Hepatic stellate cell (primary cell): ENCODE measurements around the gene SPEG.
"Not testable (repeated sequence)": the region's sequence is repeated elsewhere in the genome, so short reads cannot be mapped to it uniquely, and the experiment has no call there.

ENCODE experiments used
- DNase-seq: peaks from one replicate; pipeline ENCODE4 v3.0.0; 2011; ENCODE audit warnings: low spot score

SPEG gene

DNA sequence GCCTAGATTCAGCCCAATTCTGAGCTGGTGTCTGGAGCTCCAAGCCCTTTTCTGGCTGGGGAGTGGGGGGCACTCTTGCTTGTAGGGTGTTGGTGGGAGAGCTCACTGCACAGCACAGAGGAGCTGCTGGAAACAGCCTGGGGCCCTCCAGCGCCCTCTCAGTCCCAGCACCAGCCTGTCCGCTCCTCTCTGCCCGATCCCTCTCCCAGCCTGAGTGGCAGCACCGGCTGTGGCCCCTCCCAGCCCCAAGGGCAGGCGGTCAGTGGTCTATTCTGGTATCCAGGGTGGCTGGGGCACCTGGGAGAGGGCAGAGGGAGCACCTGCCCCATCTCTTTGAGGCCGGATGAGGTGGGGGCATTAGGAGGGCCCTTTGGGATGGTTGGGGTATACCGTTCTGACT, 29.7 kb upstream of the SPEG start:
- no peak for DNase-seq

DNA sequence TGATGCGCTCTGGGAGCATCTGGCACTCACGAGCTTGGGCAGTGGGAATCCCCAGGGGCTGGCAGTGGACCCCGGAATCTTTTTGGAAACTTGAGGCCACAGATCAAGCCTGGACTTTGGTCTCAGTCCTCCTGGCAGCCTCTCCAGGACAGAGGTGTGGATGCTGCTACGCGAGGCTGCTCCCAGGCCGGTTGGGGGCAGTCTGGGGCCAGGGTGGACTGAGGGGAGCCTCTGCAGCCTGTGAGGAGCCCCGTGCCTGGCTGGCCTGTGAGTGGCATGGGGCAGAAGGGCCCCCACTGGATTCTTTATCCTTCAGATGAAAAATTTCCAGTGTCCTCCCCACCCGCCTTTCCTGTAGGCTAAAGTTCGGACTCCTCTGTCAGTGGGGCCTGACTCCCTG, 29.2 kb upstream of the SPEG start:
- no peak for DNase-seq

DNA sequence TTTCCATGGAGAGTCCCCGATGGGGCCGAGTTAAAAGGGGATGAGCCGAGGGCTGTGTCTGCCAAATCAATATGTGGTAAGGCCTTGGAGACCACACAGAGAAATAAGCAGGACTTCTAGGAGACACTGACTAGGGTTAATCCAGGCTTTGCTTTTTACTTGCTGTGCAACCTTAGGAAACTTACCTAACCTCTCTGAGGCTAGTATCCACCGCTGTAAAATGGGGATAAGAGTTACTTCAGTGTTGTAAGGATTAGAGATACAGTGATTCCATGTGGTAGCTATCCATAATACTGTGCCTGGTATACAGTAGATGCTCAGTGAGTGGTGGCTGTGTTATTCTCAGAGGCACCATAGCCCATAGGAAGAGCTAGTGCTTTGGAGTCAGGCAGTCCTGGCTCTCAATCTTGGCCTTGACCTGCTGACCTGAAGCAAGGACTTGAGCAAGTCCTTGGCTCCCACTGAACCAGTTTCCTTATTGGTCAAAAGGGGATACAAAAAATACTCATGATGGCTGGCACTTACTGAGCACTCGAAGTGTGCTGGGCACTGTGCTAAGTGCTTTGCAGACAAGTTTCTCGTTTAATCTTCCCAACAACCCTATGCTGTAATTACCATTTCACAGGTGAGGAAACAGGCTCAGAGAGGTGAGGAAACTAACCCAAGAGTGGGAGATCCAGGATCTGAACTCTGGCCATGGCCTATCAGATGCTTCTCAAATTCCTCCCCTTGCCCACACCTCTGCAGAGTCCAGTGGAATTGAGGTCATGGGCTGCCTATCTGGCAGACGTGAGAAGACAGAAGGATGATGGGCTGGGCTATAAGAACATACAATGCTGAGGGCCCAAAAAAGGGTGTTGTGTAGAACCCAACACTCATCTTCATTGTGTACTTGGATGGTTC, 28.4 kb upstream of the SPEG start:
- DNase-seq: no peak

DNA sequence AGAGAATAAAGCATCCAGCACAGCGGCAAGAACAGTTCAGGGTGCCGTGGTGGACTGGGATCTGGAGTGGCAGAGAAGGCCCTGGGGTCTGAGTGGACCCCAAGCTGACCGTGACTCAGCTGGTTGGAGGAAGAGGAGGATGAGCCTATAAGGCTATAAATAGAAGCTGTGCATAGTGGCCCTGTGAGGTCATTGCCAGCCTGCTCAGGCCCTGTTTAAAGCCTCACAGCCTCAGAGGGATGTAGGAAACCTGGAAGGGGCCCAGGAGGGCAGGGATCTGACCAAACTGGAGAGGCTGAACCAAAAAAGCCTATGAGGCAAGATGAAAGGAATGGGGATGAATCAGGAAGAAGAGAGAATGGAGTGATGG, 27.8 kb upstream of the SPEG start:
- peak; percentile 89 for DNase-seq

DNA sequence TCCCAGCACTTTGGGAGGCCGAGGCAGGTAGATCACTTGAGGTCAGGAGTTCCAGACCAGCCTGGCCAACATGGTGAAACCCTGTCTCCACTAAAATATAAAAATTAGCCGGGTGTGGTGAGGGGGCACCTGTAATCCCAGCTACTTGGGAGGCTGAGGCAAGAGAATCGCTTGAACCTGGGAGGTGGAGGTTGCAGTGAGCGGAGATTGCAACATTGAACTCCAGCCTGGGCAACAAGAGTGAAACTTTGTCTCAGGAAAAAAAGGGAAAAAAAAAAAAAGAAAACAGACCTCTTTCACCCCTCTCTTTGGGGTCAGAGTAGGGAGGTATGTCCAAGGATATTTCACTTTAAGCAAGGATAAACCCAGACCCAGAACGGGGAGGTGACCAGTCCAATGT, 27.3 kb upstream of the SPEG start:
- DNase-seq: not testable (repeated sequence)

DNA sequence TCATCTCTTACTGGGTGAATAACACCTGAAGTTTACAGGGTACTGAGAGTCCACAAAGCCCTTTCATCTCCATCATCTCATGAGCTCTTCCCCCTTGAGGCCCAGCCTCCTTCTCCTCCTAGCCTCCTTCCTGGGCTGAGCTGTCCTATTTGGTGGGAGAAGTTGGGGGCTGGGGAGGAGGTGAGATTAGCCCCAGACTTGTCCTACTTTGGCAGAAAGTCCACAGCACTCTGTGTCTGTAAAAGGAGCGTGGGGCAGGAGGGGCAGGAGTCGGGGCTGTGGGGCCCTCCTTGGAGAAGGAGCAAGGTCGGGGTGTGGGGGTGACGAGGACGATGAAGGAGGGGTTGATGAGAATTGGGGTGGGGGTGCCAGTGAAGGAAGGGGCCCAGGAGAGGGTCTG, 26.4 kb upstream of the SPEG start:
- DNase-seq: no peak

DNA sequence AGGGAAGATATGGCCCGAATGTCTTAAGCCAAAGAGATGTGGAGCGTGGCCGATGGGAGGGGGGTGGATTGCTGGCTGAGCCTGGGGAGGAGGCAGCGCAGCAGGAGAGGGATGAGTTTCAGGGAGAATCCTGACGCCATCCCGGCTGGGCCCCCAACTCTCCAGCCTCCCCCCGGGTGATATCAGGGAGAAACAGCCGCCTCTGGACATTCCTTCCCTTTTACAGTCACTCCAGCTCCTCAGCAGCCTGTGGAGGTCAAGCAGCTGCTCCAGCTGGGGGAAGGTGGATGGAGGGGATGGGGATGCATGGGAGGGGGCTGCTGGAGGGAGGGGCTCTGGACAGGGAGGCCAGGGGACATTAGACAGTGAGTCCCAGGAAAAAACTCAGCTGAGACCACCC, 26.0 kb upstream of the SPEG start:
- DNase-seq: no peak

DNA sequence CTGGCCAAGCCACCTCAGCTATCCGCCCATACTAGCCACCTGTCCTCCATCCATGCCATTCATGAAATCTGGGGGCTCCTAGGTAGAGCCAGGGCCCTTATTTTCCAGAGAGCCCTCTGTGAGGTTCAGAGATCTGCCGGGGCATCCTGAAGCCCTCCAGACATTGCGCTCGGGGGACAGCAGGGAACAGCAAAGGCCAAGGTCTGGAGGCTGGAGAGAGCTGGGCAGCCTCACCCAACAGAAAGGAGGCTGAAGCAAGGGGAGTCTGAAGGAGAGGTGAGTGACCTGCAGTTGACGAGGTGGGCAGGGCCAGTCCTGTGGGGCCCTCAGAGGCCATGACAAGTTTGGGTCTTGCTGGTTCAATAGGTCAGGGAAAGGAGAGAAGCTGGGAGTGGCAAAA, 25.0 kb upstream of the SPEG start:
- DNase-seq: no peak

DNA sequence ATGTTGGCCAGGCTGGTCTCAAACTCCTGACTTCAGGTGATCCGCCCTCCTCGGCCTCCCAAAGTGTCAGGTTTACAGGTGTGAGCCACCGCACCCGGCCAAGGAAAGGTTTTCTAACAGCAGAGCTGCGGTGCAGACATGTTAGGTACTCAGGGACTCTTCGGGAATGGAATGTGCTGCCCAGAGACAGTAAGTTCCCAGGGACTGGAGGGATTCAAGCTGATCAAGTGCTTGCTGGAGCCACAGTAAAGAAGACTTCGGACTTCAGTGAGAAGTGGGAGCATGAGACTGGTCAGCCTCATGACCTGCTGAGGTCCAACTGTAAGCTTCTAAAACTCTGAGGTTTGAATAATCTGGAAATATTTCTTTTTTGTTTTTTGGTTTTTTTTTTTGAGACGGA, 24.3 kb upstream of the SPEG start:
- no peak for DNase-seq

DNA sequence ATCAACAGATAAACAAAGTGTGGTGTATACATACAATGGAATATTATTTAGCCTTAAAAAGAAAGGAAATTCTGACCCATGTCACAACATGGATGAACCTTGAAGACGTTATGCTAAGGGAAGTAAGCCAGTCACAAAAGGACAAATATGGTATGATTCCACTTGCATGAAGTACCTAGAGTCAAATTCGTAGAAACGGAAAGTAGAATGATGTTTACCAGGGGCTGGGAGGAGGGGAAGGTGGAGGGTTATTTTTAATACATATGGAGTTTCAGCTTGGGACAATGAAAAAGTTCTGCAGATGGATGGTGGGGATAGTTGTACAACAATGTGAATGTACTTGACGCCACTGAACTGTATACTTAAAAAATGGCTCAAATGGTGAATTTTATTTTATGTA, 19.8 kb upstream of the SPEG start:
- DNase-seq: no peak

DNA sequence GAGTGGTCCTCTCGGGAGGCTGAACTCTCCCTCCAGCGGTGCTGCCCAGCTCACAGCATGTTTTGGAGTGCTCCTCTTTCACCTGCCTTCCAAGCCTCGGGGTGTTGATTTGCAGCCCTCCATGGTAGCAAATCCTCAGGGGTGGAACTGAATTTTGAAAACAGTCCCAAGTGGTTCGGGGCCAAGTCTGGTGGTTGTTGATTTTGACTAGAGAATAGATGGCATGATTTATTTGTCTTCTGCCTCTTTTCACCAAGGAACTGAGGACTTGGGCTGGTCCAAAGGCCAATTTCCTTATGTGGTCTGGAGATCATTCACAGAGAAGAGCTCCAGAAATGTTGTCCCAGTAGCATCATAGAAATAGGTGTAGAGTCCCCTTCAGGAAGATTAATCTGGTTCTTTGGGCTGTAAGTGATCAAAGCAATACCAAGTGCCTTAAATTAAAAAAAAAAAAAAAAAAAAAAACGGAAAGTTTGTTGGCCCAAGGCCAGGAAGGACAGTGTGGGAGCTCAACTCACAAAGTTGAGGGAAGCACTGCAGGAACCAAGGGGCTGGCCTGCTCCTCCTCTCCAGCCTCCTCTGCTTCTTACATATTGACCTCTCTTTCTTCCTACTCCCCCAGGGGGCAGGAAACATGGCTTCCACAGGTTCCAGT, 18.9 kb upstream of the SPEG start:
- no peak for DNase-seq

DNA sequence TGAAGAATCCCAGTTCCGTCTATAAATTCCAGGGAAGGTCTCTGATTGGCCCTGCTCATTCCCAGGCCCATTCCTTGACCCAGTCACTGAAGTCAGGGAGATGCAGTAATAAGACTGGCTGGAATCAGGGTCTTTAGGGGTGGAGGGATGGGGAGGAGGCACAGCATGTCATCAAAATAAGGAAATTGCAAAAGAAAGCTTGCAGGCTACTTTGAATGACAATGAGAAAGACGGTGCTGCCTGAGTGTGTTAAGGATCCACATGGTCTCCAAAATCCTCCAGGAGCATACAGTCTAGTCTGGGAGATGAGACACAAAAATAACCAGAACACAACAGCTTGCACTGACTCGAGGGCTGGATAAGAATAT, 18.4 kb upstream of the SPEG start:
- DNase-seq: no peak

DNA sequence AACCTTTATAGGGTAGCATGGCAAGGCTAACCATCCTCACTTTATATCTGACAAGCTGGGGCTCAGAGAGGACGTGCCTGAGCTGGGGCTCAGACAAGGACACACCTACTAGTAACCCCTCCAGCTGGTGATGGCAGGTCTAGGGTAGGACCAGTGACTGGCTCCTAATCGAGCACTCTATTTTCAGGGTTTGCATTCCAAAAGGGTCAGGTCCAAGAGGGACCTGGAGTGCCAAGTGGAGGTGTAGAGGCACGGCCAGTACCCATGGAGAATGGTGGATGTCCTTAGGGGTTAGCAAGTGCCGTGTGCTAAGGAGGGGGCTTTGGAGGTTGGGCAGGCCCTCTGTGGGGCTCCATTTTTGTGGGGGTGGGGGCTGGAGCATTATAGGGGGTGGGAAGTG, 17.7 kb upstream of the SPEG start:
- no peak for DNase-seq

DNA sequence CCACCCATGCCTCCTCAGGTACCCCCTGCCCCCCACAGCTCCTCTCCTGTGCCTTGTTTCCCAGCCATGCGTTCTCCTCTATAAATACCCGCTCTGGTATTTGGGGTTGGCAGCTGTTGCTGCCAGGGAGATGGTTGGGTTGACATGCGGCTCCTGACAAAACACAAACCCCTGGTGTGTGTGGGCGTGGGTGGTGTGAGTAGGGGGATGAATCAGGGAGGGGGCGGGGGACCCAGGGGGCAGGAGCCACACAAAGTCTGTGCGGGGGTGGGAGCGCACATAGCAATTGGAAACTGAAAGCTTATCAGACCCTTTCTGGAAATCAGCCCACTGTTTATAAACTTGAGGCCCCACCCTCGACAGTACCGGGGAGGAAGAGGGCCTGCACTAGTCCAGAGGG, 17.3 kb upstream of the SPEG start:
- DNase-seq: no peak

DNA sequence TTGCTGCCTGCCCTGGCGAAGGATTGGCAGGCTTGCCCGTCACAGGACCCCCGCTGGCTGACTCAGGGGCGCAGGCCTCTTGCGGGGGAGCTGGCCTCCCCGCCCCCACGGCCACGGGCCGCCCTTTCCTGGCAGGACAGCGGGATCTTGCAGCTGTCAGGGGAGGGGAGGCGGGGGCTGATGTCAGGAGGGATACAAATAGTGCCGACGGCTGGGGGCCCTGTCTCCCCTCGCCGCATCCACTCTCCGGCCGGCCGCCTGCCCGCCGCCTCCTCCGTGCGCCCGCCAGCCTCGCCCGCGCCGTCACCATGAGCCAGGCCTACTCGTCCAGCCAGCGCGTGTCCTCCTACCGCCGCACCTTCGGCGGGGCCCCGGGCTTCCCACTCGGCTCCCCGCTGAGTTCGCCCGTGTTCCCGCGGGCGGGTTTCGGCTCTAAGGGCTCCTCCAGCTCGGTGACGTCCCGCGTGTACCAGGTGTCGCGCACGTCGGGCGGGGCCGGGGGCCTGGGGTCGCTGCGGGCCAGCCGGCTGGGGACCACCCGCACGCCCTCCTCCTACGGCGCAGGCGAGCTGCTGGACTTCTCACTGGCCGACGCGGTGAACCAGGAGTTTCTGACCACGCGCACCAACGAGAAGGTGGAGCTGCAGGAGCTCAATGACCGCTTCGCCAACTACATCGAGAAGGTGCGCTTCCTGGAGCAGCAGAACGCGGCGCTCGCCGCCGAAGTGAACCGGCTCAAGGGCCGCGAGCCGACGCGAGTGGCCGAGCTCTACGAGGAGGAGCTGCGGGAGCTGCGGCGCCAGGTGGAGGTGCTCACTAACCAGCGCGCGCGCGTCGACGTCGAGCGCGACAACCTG, 16.3 kb upstream of the SPEG start, which contains the start of gene DES:
TSS of gene DES (plus strand) at position 223 of the 857 bp plus-strand sequence. CDS start at position 309, 86 bp downstream.
- DNase-seq: no peak

DNA sequence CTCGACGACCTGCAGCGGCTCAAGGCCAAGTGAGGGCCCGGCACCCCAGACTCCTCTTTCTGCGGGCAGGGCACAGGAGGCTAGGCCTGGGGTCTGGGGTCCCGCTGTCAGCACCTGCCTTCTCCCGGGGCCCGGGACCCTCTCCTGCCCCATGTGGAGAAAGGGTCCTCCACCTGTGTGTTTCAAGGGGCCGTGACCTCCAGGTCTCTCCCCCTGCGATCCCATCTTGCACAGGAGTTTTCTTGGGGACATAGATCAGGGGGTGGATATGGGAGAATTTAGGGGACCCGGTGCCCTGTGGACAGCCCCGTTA, 15.7 kb upstream of the SPEG start:
- DNase-seq: no peak

DNA sequence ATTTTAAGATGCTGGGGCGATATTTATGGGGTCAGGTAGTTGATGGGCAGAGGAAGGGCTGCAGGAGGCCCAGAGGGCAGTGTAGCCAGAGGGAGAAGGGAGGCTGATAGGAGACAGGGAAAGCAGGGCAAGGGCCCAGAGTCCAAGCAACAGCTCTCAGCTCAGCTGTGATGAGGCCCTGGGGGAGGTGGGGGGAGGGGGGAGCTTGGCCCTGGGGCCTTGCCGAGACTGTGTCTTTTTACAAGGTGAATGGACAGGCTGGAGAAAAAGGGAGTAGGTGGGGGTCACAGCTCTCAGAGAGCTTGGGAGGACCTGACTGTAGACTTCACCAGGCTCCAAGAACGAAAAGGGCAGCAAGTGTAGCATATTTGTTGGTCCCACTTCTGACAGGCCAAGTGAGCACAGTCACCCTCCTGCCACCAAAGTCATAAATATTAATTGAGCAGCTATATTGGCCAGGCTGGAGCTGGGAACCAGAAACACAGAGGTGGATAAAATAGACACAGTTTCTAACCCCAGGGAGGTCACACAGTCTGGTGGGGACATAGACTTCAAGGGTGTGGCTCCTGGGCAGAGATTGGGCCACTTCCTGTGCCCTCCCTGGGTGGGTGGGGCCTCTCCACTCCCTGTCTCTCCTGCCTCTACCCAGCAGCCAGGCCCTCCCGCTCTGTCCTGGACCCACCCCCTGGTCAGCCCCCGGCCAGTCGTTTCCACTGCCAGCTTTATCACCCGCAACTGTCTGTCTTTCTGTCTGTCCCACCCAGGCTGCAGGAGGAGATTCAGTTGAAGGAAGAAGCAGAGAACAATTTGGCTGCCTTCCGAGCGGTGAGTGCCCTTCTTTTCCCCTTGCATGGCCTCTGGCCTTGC, 15.1 kb upstream of the SPEG start:
- DNase-seq: no peak

DNA sequence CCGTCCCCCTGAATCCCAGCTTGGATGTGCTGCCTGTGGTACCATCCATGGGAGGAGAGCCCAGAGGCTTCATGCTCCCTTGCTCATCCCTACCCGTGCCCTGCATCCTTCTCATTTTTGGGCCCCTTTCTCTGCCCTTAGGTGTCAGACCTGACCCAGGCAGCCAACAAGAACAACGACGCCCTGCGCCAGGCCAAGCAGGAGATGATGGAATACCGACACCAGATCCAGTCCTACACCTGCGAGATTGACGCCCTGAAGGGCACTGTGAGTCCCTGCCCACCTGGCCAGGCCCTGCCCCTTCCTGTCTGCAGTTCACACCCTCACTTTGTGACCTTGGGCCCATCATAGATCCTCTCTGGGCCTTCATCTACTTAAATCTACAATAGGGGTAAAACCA, 14.0 kb upstream of the SPEG start:
- no peak for DNase-seq

DNA sequence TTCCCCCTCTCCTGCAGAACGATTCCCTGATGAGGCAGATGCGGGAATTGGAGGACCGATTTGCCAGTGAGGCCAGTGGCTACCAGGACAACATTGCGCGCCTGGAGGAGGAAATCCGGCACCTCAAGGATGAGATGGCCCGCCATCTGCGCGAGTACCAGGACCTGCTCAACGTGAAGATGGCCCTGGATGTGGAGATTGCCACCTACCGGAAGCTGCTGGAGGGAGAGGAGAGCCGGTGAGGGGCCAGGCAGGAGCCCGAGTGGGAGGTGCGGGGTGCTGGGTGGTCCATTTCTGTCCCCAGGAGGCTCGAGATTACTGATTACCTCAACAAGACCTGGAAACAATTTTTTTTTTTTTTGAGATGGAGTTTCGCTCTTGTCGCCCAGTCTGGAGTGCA, 13.3 kb upstream of the SPEG start:
- DNase-seq: no peak

DNA sequence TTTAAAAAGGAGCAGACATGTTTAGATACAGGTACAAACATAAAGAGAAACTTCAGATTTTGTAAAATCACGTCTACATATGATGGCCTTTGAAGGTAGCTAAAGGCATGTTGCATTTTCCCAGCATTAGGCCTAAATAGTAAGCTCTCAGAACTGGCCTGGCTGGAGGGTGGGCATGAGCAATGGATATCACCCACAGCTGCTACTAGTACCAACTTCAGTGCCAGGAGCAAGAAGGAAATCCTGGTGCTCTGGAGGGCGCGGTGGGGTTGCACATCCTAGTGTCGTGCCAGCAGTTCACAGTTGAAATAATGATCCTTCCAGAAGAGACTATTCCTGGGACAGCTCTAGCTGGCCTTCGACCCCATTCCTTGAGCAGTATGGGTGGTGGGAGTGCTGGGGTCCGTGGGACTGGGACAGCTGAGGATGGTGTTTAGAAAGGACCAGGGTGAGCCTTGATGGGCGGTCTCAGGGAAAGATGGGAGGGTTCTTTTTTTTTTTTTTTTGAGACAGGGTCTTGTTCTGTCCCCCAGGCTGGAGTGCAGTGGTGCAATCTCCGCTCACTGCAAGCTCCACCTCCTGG, 11.6 kb upstream of the SPEG start:
- DNase-seq: no peak

DNA sequence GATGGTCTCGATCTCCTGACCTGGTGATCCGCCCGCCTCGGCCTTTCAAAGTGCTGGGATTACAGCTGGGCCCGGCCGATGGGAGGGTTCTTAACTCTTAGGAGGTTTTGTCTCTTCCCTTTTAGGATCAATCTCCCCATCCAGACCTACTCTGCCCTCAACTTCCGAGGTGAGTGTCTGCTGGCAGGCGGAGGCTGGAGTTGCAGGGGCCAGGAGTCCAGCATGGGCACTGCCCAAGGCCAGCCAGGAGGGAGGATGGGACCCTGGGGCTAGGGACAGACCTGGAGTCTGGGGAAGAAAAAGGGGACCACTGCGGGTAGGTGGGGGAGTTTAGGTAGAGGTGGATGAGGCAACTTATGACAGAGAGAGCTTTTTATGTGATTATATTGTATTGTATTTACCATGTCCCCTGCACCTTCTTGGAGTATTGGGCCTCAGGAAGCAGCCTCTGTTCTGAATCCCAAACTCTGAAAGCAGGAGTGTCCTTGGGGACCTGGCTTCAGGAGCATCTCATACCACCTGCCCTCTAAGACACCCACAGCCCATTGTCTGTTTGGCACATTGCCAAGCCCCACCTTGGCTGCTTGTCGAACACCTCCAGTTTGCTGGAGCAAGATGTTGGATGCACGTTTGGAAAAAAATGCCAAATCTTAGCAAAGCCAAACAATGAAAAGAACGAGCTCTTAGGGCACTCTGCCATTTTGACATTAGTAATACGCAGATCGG, 10.8 kb upstream of the SPEG start:
- no peak for DNase-seq
